Iris pigment epithelial cell (primary cell): ENCODE data around the gene VAV3.

Experiments
- DNase-seq: peaks from one replicate; pipeline ENCODE4 v3.0.0-alpha.2; 2011; ENCODE audit warnings: low read depth

VAV3 gene

DNA sequence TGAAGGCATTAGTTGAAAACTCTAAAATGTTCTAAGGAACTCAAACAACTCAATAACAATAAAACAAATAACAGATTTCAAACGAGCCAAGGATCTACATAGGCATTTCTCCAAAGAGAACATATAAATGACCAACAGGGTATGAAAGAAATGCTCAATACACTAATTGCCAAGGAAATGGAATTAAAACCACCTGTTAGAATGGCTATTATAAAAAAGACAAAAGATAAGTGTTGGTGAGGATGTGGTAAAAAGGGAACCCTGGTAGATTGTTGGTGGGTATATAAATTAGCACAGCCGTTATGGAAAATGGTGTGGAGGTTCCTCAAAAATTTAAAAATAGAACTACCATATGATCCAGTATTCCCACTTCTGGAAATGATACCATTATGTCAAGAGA is 9.1 kb upstream of the VAV3 start:
- DNase-seq, result no peak

GRCh38 chr1:107972391-107973180 is 7.6 kb upstream of the VAV3 start:
- DNase-seq, result no peak

- DNase-seq, result no peak
Measured at GRCh38 chr1:107966550-107966949, 1.6 kb upstream of the VAV3 start.

- DNase-seq, result peak; percentile 17
Measured at GRCh38 chr1:107964336-107965109, 457 bp downstream of the VAV3 start.

GRCh38 chr1:107963601-107964335 is 1.2 kb downstream of the VAV3 start:
- DNase-seq, result peak; percentile 62

GRCh38 chr1:107963008-107963407 is 2.0 kb downstream of the VAV3 start:
- DNase-seq, result no peak

- no peak for DNase-seq
Measured at GRCh38 chr1:107954719-107955415, 10.1 kb downstream of the VAV3 start.

DNA sequence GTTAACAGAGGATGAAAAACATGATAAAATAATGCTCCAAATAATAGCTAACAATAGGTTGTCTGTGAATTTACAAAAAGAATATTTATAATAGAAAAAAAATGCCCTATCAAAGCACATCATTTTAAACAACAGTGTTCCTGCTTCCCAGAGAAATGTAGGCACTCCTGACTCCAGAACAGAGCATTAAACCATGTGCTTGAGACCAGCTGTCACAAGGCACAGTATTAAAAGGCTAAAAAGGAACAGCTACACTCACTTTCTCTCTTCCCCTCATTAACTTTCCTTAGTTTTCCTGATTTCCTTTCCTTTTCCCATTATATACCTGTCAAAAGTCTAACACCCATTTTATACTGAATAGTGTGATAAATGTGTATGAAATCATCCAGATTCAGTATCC is 10.9 kb downstream of the VAV3 start:
- DNase-seq, result no peak

DNA sequence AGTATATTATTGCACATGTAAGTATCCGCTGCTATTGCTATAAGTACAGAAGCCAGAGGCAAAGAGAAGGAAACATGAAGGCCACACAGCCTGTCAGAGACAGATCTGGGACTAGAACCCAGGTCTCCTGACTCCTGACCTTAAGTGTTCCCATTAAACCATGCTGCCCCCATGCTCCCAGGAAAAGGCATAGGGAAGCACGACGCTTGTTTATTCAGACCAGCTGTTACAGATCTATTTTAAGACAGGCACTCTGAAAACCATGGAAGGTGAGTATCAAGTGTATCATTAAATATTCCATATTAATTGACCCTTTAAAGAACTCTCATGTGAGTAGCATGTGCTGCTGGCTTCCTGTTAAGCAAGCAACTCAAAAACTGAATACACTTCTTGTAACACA is 11.4 kb downstream of the VAV3 start:
- DNase-seq, result no peak

DNA sequence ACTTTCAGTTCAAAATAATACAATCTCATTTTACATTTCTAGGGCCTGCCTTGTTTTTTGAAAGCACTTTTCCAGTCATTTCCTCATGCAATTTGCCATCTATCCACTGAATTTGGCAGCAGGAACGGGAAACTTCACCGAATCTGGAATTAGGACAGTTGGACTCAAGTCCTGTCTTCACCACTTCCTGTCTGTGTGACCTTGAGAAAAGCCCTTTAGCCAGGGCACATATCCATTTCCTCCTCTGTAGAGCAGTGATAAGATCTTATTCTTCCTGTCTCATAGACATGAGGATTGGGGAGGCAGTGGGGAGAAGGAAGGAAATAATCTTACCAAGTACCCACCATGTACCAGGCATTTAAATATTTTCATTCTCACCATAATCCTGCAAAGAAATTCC is 12.0 kb downstream of the VAV3 start:
- no peak for DNase-seq

- DNase-seq, result no peak
Measured at GRCh38 chr1:107950464-107950863, 14.5 kb downstream of the VAV3 start.

DNA sequence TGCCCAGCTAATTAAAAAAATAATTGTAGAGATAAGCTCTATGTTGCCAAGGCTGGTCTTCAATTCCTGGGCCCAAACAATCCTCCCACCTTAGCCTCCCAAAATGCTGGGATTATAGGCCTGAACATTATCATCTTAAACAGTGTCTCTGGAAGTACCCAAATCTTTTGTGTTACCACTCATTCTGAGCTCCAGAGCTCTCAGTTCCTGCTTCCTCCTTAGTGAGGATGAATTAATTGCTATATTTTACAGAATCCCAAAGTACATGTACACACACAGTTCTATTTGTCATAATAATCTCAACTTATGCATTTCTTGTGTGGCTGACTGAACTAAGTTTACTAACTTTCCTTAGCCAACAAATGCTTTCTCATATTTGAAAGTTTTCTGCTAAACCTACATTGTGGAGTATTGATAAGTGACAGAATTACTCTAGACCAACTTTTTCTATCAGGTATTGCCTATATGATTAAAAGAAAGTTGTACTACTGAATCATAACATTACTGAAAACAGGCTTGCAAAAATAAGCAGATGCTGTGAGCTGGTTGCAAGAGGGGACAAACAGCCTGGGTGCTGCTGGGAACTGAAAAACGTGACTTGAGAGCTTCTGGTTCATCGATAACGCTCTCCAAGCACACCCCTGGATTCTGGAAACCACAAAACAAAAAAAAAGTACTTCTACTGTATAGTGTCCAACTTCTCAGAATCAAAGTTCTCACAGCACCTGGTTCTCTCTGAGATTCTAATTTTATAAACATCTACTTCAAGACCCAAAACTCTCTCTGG is 15.3 kb downstream of the VAV3 start:
- no peak for DNase-seq

GRCh38 chr1:107946794-107947193 is 18.2 kb downstream of the VAV3 start:
- no peak for DNase-seq

DNA sequence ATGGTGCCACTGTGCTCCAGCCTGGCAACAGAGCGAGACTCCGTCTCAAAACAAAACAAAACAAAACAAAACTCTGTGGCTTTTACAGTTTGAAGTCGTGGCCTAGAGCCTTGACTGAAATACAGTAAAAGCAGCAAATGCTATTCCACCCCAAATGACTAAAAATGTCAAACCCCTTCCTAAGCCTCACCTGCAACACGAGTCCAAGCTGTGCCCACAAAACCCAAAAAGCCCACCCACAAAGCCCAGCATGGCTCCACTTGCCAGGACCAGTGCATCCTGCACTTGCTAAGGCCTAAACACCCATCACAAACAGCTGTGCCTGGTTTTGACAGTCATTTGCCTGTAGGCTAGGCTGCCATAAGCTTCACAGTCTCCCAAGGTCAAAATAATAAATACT is 21.3 kb downstream of the VAV3 start:
- no peak for DNase-seq

DNA sequence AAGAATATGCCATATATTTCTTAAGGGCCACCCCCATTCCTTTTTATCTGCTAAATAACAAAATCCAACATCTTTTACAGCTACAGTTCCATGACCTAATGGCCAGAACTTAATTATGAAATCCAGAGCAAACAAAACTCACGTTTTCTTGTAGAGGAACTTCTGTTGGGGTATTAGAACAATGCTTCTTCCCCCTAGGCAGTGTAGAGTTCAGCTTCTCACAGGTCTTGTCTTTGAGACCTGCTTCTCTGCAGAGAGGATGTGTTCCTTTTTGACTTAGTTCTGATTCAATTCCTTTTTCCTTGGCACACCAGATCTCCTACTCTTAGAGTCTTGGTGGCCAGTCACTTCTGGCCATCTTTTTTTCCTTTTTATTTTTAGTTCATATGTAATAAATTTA is 22.2 kb downstream of the VAV3 start:
- DNase-seq, result no peak

- DNase-seq, result no peak
Measured at GRCh38 chr1:107941531-107941930, 23.4 kb downstream of the VAV3 start.

- no peak for DNase-seq
Measured at GRCh38 chr1:107941123-107941522, 23.9 kb downstream of the VAV3 start.

DNA sequence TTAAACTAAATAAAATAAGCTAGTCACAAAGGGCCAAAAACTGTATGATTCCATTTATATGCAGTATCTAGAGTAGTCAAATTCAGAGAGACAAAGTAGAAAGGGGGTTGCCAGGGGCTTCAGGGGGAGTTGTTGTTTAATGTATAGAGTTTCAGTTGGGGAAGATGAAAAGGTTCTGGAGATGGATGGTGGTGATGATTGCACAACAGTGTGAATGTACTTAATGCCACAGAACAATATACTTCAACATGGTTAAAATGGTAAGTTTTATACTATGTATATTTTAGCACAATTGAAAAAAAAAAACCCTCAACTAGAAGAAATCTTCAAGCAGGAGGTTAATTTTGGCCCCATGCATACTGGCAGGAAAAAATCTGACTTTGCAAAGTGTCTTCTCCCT is 24.3 kb downstream of the VAV3 start:
- DNase-seq, result no peak

DNA sequence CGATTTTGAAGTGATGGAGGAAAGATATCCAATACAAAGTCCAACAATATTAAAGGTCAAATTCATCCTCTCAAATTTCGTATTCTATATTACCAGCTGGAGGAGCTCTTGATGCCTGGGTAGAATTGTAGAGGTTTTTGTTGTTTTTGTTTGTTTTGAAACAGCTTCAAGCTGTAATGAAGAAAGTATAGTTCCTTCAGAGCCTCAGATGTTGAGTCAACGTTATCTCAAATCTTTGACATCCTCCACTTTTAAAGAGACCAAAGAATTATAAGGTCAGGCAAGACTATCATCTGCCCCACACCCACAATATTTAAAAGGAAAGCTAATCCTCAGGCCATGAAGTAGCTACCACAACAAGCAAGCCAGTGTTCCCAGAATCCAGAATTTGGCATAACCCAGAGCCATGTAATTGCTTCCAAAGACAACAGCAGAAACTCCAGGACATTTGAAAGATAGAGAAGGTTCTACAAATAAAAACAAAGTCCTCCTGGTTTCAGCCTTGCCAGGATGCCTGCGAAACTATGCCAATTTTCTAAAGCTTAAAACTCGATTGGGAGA is 24.9 kb downstream of the VAV3 start:
- DNase-seq, result no peak

- no peak for DNase-seq
Measured at GRCh38 chr1:107939256-107939655, 25.7 kb downstream of the VAV3 start.
